ENCODE results near the gene SLC6A4.
"Not testable (repeated sequence)": the region's sequence is repeated elsewhere in the genome, so short reads cannot be mapped to it uniquely, and the experiment has no call there.

The SLC6A4 gene

GRCh38 chr17:30172560-30172959, 62.9 kb downstream of the SLC6A4 start:
- no peak for DNase-seq (ENCODE audit: low spot score)

GRCh38 chr17:30170415-30170987, 65.0 kb downstream of the SLC6A4 start:
- DNase-seq (ENCODE audit: low spot score): no peak

GRCh38 chr17:30165960-30166359, 69.5 kb downstream of the SLC6A4 start:
- no peak for DNase-seq (ENCODE audit: low spot score)

DNA sequence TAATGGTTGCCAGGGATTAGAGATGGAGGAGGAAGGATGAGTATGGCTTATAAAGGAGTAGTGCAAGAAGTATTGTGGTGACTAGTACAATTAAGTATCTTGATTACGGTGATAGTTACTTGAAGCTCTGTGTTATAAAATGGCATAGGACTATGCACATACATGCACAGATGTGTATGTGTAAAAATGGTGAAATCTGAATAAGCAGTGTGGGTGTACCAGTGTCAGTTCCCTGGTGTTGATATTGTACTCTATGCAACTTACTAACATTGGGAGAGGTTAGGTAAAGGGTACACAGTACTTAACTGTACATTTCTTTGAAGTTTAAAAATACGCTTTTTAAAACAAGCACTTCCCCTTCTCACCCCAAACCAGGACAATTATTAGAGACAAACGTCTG, 70.3 kb downstream of the SLC6A4 start:
- no peak for DNase-seq (ENCODE audit: low spot score)

DNA sequence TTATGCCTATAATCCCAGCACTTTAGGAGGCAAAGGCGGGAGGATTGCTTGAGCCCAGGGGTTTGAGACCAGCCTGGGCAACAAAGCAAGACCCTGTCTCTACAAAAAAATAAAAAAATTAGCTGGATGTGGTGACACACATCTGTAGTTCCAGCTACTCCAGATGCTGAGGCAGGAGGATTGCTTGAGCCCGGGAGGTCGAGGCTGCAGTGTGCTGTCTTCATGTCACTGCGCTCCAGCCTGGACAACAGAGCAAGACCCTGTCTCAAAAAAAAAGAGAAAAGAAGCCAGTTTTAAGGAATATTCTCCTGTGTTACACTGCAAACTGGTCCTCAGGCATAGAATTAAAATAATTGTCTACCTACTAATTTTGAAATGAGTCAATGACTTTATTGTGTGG, 71.0 kb downstream of the SLC6A4 start:
- DNase-seq (ENCODE audit: low spot score): no peak

DNA sequence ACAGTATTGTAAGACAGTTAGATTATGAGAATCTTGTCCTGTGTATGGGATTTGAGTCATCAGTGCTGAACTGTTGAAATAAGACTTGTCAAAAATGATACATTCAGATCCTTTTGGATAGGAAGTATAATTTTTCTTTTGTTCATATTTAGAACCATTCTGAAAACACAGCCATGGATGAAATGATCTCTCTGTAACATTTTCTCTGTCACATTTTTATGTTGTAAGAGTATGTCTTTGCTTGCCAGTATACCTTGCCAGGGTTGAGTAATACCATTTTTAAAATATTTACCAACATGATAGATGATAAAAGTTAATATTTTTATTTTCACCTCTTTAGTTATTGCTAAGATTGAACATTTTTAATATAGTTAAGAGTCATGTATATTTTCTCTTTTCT, 73.9 kb downstream of the SLC6A4 start:
- no peak for DNase-seq (ENCODE audit: low spot score)

DNA sequence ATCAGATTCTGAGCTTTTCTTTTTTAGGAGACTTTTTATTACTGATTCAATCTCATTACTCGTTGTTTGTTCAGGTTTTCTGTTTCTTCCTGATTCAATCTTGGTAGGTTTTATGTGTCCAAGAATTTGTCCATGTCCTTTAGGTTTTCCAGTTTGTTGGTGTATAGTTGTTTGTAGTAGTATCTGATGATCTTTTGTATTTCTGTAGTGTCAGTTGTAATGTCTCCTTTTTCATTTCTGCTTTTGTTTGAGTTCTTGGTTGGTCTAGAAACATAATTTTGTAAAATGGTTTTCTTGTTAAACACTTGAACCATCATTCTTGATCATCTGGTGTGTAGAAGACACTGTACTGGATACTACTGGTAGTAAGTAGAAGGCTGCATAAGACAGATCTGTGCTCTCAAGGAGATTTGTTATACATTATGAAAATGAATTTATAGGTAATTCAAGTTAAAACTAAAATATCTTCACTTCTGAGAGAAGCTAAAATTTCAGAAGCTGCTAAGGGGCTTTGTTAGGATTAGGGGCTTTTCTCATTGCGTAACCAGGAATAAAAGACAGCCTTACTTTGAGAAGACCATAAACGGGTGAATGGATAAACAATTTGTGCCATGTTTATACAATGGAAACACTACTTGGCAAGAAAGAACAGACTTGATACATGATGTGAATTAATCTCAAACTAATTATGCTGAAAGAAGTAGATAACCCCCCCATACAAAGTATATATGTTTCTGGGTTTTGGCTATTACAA, 74.9 kb downstream of the SLC6A4 start:
- no peak for DNase-seq (ENCODE audit: low spot score)

- DNase-seq (ENCODE audit: low spot score): no peak
These were observed 76.4 kb downstream of the SLC6A4 start for GRCh38 chr17:30158896-30159625.

DNA sequence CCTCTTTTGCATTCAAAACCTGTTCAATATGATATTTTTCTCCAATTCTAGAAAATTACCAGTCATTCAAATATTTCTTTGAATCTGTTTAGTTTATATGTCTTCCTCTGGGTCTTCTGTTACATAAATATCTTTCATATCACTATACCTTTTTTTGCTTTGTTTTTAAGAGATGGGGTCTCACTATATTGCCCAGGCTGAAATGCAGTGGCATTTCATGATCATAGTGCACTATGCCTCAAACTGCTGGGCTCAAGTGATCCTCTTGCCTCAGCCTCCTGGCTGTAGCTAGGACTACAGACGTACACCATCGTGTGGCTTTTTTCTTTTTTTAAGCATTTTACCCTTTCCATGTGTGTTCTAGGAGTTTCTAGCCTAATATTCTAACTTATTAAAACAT, 80.1 kb downstream of the SLC6A4 start:
- DNase-seq (ENCODE audit: low spot score): no peak

DNA sequence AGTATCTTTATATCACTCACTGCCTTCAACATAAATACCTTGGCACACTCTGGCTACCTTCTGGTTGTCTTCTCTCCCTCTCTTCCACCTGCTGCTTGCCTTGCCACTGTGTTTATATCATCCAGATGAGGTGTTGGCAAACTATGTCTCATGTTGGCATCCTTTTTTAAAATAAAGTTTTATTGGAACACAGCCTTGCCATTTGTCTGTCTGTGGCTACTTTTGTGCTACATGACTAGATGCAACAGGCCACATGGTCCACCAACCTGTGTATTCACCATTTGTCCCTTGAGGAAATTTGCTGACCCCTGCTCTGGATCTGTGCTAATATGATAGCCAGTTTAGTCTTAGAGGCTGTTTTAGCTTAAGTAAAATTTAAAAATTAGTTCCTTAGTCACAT, 82.0 kb downstream of the SLC6A4 start:
- no peak for DNase-seq (ENCODE audit: low spot score)

DNA sequence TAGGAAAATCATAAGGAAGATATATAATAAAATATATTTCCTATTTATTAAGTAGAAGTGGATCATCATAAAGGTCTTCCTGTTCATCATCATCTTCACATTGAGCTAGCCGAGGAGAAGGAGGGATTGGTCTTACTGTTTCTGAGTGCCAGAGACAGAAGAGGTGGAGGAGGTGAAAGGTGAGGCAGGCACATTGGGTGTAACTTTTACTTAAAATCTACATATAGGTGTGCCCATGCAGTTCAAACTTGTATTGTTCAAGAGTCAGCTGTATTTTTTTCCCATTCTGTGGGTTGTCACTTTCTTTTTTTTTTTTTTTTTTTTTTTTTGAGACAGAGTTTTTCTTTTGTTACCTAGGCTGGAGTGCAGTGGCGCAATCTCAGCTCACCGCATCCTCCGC, 84.0 kb downstream of the SLC6A4 start:
- no peak for DNase-seq (ENCODE audit: low spot score)

GRCh38 chr17:30148376-30148775, 87.1 kb downstream of the SLC6A4 start:
- DNase-seq (ENCODE audit: low spot score): no peak

DNA sequence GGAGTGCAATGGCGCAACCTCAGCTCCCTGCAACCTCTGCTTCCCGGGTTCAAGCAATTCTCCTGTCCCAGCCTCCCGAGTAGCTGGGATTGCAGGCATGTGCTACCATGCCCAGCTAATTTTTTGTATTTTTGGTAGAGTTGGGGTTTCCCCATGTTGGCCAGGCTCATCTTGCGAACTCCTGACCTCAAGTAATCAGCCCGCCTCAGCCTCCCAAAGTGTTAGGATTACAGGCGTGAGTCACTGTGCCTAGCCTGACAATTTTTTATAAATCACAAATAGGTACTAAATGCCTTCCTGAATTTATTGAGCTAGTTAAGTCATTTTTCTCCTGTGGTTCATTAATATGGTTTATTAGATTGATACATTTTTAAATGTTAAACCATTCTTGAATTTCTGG, 87.6 kb downstream of the SLC6A4 start:
- DNase-seq (ENCODE audit: low spot score): not testable (repeated sequence)

All from AG08395 (cell line).